Measurements from ENCODE around the gene AFMID. TPM values are rescaled to one million over a fixed set of nuclear protein-coding genes. Genes with fewer than 3 reads are reported as not detected.

Gene AFMID
- total and polyA plus RNA-seq, 9 of the 15 experiments (the other 6 are each of a cell fraction or from before 2014, with no cell fraction given): 62.1 to 188 (median 74.4) TPM

GRCh38 chr17:78236362-78237127 lies 49.4 kb downstream of the AFMID start:
- H3K4me1 ChIP-seq (replicated peaks in 1 of 2; ENCODE audit: control insufficient read depth in 2 of 2, insufficient read depth in 2 of 2, low read length in 2 of 2): peaks cover 11 to 60% of the 10 kb centered on the region in 2 experiments; a peak in 4 of 5 replicates
- no peaks in the 10 kb centered on the region for H3K79me2 ChIP-seq (ENCODE audit: control insufficient read depth, insufficient read depth, low read length)
- WGBS (ENCODE audit: insufficient coverage, low coverage, missing lambda C conversion rate): 82% methylated on average over 18 of the region's 20 CpGs
- TF ChIP-seq, protein P1, sequence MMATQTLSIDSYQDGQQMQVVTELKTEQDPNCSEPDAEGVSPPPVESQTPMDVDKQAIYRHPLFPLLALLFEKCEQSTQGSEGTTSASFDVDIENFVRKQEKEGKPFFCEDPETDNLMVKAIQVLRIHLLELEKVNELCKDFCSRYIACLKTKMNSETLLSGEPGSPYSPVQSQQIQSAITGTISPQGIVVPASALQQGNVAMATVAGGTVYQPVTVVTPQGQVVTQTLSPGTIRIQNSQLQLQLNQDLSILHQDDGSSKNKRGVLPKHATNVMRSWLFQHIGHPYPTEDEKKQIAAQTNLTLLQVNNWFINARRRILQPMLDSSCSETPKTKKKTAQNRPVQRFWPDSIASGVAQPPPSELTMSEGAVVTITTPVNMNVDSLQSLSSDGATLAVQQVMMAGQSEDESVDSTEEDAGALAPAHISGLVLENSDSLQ (IDR thresholded peaks at IDR 0.05): peak; percentile 65
- no peak for TF ChIP-seq SNRNP70 (optimal IDR thresholded peaks at IDR 0.05; ENCODE audit: low read depth, low read length)
- peaks cover 6% of the 10 kb centered on the region for H3K9me1 ChIP-seq (ENCODE audit: control insufficient read depth, insufficient read depth, low read length)
- DNase-seq (ENCODE audit: extremely low read depth in 1 of 4, low spot score in 3 of 4): no peak
- in situ Hi-C loops (cut with MboI) (no loop called here), intact Hi-C loops (cut with micrococcal nuclease) (no loop called here)
- no peak overlapping the region for H3K27ac ChIP-seq (ENCODE audit: extremely low read depth, low read depth, low read length)
- H3K27me3 ChIP-seq (ENCODE audit: control insufficient read depth in 2 of 2, insufficient read depth in 2 of 2, low read length in 2 of 2): no peaks in the 10 kb centered on the region
- H3K36me3 ChIP-seq (ENCODE audit: control insufficient read depth, insufficient read depth, low read length): no peaks in the 10 kb centered on the region
- no peaks in the 10 kb centered on the region for H3K9me3 ChIP-seq (replicated peaks; ENCODE audit: control insufficient read depth, insufficient read depth, low read depth, low read length)
- no TSS peak for BruUV-seq (replicated peaks)
- H3K4me3 ChIP-seq: no peak overlapping the region
- CTCF ChIA-PET (ENCODE audit: low intra/inter-chr PET ratio): no interaction called here
- no peak overlapping the region for H3K4me2 ChIP-seq (ENCODE audit: insufficient read depth, low read length)
- H2AFZ ChIP-seq (ENCODE audit: low read depth, low read length): no peak overlapping the region
- no peak for FAIRE-seq
- peak overlapping the region in 1 of 2 experiments; percentile 37; a peak in 2 of 4 replicates for H3K9ac ChIP-seq (ENCODE audit: insufficient read depth in 1 of 2, low read depth in 2 of 2, low read length in 2 of 2)
- H4K20me1 ChIP-seq (replicated peaks; ENCODE audit: control insufficient read depth, insufficient read depth, low read length): no peaks in the 10 kb centered on the region
- POLR2A ChIA-PET: interaction anchor here (0.6 to 4.0 kb wide), 6 partner anchors 9 to 226 kb away, joined by 3 to 14 read pairs (median 5); no protein-coding TSS in a partner anchor
- ATAC-seq: no peak
